Stomach (tissue), 9 donors: Measurements from ENCODE around the gene NAAA. TPM values are rescaled to one million over a fixed set of nuclear protein-coding genes. Genes with fewer than 3 reads are reported as not detected.

ENCODE experiments used
- DNase-seq, 2 donors: peaks; one replicate each; pipeline versions ENCODE4 v3.0.0 to v3.0.0-alpha.2; 2013 to 2019
- H3K27ac ChIP-seq, 5 donors: fragments of 200-600 bp in 4 of 5; sonication (generic) in 4 of 5; one replicate each; pipeline ENCODE4 v1.5.1; 2013 to 2019; ENCODE audit warnings: mild to moderate bottlenecking in 1 of 5, moderate library complexity in 1 of 5
- H3K27me3 ChIP-seq, 3 donors: fragments of 200-600 bp; sonication (generic); one replicate each; pipeline ENCODE4 v1.5.1; 2017 to 2019; ENCODE audit warnings: mixed run types in 1 of 3
- H3K36me3 ChIP-seq, 4 donors: fragments of 200-600 bp; sonication (generic); 1 replicate in 3 of 4; 2 replicates in 1 of 4; pipeline ENCODE4 v1.5.1; 2016 to 2019
- H3K4me1 ChIP-seq, 4 donors: fragments of 200-600 bp; sonication (generic); one replicate each; pipeline ENCODE4 v1.5.1; 2016 to 2019
- H3K4me3 ChIP-seq, 4 donors: fragments of 200-600 bp; sonication (generic) in 3 of 4; one replicate each; pipeline ENCODE4 v1.5.1; 2016 to 2019; ENCODE audit warnings: mild to moderate bottlenecking in 1 of 4
- H3K9me3 ChIP-seq, 4 donors: fragments of 200-600 bp; sonication (generic); one replicate each; pipeline ENCODE4 v1.5.1; 2016 to 2019
- CTCF ChIP-seq, 7 experiments: fragments of 450-650 bp in 4 of 7; fragments of 200-600 bp in 3 of 7; sonication (generic) in 3 of 7; IDR thresholded peaks; one replicate each; pipeline ENCODE4 v1.5.1; 2016 to 2019; ENCODE audit warnings: antibody characterized with exemption in 7 of 7, control low read depth in 2 of 7, mild to moderate bottlenecking in 1 of 7
- EP300 ChIP-seq: sonication (generic); formaldehyde crosslinking; IDR thresholded peaks from one replicate; pipeline ENCODE4 v1.6.1; 2017; ENCODE audit warnings: antibody characterized with exemption
- POLR2A ChIP-seq, 4 donors: fragments of 450-650 bp; IDR thresholded peaks; one replicate each; pipeline ENCODE4 v1.6.1; 2016; ENCODE audit warnings: antibody characterized with exemption in 4 of 4, control low read depth in 2 of 4, mild to moderate bottlenecking in 1 of 4, moderate library complexity in 1 of 4
- POLR2AphosphoS5 ChIP-seq, 3 donors: sonication (generic); formaldehyde crosslinking; IDR thresholded peaks; one replicate each; pipeline ENCODE4 v1.6.1; 2016; ENCODE audit warnings: antibody characterized with exemption in 3 of 3
- WGBS, 5 donors: extraction: QIAGEN DNeasy Blood & Tissue Kit in 3 of 5; methylation state at CpG; one replicate each; pipeline versions ENCODE4 v1.1.5 to v1.1.7; 2013 to 2018; 5-methylcytosine and 5-hydroxymethylcytosine counted together
- intact Hi-C: fragments of 100-400 bp; cut with DNase I; formaldehyde crosslinking; loops from one replicate; pipeline ENCODE4 v1.15.1; 2023; ENCODE audit warnings: low total_unique reads
- polyA plus RNA-seq, 3 donors: library from polyadenylated mRNA; stranded (reverse); fragments of 200-250 nt; gene quantifications; one replicate each; pipeline ENCODE4 v1.2.3, GENCODE V29; 2013
- total RNA-seq, 5 donors: library from RNA; depleted of rRNA; stranded (reverse); fragments of >200 nt; gene quantifications; one replicate each; pipeline versions ENCODE4 v1.1.0 to v1.2.3, GENCODE V29; 2014 to 2016
- donor health status: healthy with polysubstance abuse.
- donor health status: Bipolar disorder and iron deficiency.
- donor health status: healthy.

Gene NAAA
- total and polyA plus RNA-seq, 8 donors: 0.58 to 42.5 (median 10.6) TPM

DNA sequence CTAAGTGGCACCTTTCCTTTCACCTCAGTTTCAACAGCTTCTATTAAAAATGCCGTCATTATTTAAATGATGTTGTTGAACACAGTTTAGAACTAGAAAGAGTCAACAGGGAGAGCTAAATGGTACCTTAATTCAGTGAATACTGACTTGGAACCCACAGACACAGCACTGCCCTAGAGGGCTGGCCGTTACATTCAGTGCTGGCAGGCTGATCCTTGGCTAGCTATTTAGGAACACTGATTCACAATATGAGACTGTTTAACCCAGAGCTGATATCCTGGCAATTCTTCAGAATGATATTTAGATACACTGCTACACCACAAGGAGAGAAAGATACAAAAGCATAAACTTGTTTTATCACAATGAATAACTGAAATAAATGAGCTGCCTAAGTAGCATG, 12.7 kb upstream of the NAAA start:
- Histone ChIP-seq H3K27me3 (no peaks in the 10 kb centered on the region), H3K27ac (no peak overlapping the region), H3K4me3 (no peak overlapping the region), H3K9me3 (no peaks in the 10 kb centered on the region), H3K36me3 (peaks cover 60 to 100% (median 99%) of the 10 kb centered on the region in 4 donors), H3K4me1 (no peaks in the 10 kb centered on the region)
- TF ChIP-seq EP300 (no peak), CTCF (IDR thresholded peaks at IDR 0.05) (no peak), POLR2A (IDR thresholded peaks at IDR 0.05) (no peak), POLR2AphosphoS5 (IDR thresholded peaks at IDR 0.05) (no peak)
- DNase-seq: no peak
- intact Hi-C loops: no loop called here
- WGBS, 5 donors: 40 to 71% (median 55%) methylated on average over 2 of the region's 2 CpGs

DNA sequence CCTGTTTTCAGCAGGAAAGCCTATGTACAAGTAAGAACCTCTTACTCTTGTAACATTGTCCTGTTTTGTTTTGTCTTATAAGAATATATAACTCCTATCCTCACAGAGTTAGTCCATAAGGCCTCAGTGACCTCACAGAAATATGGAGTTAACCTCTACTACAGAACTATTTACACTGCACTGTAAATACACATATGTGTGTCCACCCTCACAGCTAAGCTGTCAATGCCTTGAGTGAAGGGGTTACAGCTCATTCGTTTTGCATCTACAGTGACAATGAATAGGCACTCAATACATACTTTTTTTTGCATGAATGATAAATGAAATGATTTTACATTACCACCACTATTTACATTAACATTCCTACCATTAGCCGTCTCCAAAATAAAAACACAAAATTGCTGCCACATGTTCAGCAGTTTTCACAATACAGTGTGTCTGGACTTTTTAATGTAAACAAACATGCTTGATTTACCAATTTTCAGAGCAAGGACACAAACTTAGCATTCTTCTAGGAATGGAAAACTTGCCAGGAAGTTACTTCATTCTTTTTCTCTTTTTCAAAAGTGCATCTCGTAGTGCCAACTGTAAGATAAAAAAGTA, 9.5 kb upstream of the NAAA start:
- Histone ChIP-seq H3K36me3 (peaks cover 36 to 93% (median 90%) of the 10 kb centered on the region in 4 donors), H3K9me3 (no peaks in the 10 kb centered on the region), H3K4me3 (no peak overlapping the region), H3K4me1 (no peaks in the 10 kb centered on the region), H3K27ac (no peak overlapping the region), H3K27me3 (no peaks in the 10 kb centered on the region)
- no peak for TF ChIP-seq EP300
- no peak for TF ChIP-seq CTCF (IDR thresholded peaks at IDR 0.05)
- no peak for TF ChIP-seq POLR2A (IDR thresholded peaks at IDR 0.05)
- no peak for TF ChIP-seq POLR2AphosphoS5 (IDR thresholded peaks at IDR 0.05)
- DNase-seq: no peak
- WGBS, 5 donors: 44 to 69% (median 50%) methylated on average over 3 of the region's 3 CpGs
- intact Hi-C loops: no loop called here

GRCh38 chr4:75948822-75949444, 8.1 kb upstream of the NAAA start:
- Histone ChIP-seq H3K36me3 (peaks cover 30 to 82% (median 76%) of the 10 kb centered on the region in 4 donors), H3K4me3 (no peak overlapping the region), H3K27ac (no peak overlapping the region), H3K9me3 (no peaks in the 10 kb centered on the region), H3K27me3 (no peaks in the 10 kb centered on the region), H3K4me1 (no peaks in the 10 kb centered on the region)
- intact Hi-C loops: no loop called here
- 66 to 82% (median 78%) methylated on average over 5 of the region's 5 CpGs for WGBS, 5 donors
- no peak for TF ChIP-seq POLR2AphosphoS5 (IDR thresholded peaks at IDR 0.05)
- no peak for TF ChIP-seq EP300
- no peak for TF ChIP-seq CTCF (IDR thresholded peaks at IDR 0.05)
- no peak for TF ChIP-seq POLR2A (IDR thresholded peaks at IDR 0.05)
- no peak for DNase-seq

GRCh38 chr4:75939890-75940691, 722 bp downstream of the NAAA start:
- peak overlapping the region; percentile 62 to 98 (median 80) for H3K4me3 ChIP-seq
- no peak for TF ChIP-seq POLR2A (IDR thresholded peaks at IDR 0.05)
- no peak for TF ChIP-seq CTCF (IDR thresholded peaks at IDR 0.05)
- no peak for TF ChIP-seq EP300
- TF ChIP-seq POLR2AphosphoS5 (IDR thresholded peaks at IDR 0.05): peak in 1 of 3 donors; percentile 11
- WGBS, 5 donors: 0 to 1% (median 0%) methylated on average over 17 to 67 of the region's 67 CpGs
- peak; percentile 71 to 83 for DNase-seq
- H3K4me1 ChIP-seq: peaks cover 10 to 28% (median 20%) of the 10 kb centered on the region in 4 donors
- no peaks in the 10 kb centered on the region for H3K27me3 ChIP-seq
- peaks cover 5 to 15% (median 9%) of the 10 kb centered on the region in 4 donors for H3K36me3 ChIP-seq
- no peaks in the 10 kb centered on the region for H3K9me3 ChIP-seq
- intact Hi-C loops: no loop called here
- peak overlapping the region; percentile 77 to 88 (median 82) for H3K27ac ChIP-seq
